ENCODE data around the gene THEMIS.

Gene THEMIS

DNA sequence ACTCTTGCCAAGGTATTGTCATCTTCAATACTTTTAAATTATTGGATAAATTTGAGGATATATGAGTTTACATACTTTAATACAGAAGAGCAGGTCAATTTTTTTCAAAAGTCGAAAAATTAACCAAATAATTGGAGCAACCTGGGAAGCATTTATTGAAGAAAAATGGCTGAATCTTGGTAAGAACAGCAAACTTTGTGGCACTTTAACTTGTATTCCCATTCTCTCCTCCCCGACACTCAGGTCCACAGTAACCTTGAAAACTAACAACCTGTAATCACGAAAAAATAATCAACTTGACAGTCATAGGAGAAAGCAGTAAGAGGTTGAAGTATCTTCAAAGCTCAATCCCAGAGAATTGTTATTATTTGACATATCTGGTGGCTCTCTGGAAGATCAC is 55.6 kb downstream of the THEMIS start:
- Histone ChIP-seq H3K36me3 (no peaks in the 10 kb centered on the region), H3K27me3 (ENCODE audit: insufficient read depth, low read depth, severe bottlenecking) (no peaks in the 10 kb centered on the region), H3K4me3 (ENCODE audit: low read depth, low read length) (no peak overlapping the region), H3K27ac (no peak overlapping the region), H3K9me3 (ENCODE audit: severe bottlenecking) (no peaks in the 10 kb centered on the region)
- TF ChIP-seq, protein P1, sequence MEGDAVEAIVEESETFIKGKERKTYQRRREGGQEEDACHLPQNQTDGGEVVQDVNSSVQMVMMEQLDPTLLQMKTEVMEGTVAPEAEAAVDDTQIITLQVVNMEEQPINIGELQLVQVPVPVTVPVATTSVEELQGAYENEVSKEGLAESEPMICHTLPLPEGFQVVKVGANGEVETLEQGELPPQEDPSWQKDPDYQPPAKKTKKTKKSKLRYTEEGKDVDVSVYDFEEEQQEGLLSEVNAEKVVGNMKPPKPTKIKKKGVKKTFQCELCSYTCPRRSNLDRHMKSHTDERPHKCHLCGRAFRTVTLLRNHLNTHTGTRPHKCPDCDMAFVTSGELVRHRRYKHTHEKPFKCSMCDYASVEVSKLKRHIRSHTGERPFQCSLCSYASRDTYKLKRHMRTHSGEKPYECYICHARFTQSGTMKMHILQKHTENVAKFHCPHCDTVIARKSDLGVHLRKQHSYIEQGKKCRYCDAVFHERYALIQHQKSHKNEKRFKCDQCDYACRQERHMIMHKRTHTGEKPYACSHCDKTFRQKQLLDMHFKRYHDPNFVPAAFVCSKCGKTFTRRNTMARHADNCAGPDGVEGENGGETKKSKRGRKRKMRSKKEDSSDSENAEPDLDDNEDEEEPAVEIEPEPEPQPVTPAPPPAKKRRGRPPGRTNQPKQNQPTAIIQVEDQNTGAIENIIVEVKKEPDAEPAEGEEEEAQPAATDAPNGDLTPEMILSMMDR (IDR thresholded peaks at IDR 0.05; ENCODE audit: low read depth, low read length) = no peak
- no peak for DNase-seq

DNA sequence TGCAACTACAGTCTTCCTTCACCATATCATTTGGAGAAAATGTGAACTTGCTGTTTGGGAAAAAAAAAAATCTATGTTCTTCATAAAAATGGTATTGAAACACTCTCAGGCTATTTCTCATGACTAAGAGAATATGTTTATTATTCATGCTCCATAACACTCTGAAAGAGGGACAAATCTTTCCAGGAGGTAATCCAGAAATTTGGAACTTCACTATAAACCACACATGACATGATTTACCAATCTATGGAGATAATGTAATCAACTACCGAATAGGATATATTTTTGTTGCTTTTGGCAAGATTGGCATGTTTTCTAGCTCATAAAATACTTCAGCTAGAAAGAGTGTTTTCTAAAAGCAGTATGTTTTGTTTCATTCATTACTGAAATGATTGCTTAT is 56.3 kb downstream of the THEMIS start:
- TF ChIP-seq, protein P1 (IDR thresholded peaks at IDR 0.05; ENCODE audit: low read depth, low read length) = no peak
- no peak overlapping the region for H3K4me3 ChIP-seq (ENCODE audit: low read depth, low read length)

DNA sequence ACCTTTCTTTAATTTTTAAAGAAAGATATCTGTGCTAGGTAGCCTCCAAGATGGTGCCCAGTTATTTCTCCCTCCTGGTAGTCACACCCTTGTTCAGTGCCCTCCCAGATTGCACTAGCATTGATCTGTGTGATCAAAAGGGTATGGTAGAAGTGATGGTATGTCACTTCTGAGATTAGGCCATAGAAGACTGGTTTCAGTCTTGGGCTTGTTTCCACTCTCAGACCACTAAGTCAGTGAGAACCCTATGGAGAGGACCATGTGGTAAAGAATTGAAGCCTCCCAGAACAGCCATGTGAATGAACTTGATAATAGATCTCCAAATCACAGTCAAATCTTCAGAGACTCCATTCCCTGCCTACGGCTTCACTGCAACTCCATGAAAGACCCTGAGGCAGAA is 57.3 kb downstream of the THEMIS start:
- no peak overlapping the region for H3K4me3 ChIP-seq (ENCODE audit: low read depth, low read length)
- H3K9me3 ChIP-seq (ENCODE audit: severe bottlenecking) = no peaks in the 10 kb centered on the region
- TF ChIP-seq, protein P1 (IDR thresholded peaks at IDR 0.05; ENCODE audit: low read depth, low read length) = no peak
- no peaks in the 10 kb centered on the region for H3K27me3 ChIP-seq (ENCODE audit: insufficient read depth, low read depth, severe bottlenecking)
- DNase-seq = no peak
- H3K36me3 ChIP-seq = no peaks in the 10 kb centered on the region
- no peak overlapping the region for H3K27ac ChIP-seq

More for the DNA sequence above, 56.3 kb downstream of the THEMIS start:
- no peak overlapping the region for H3K27ac ChIP-seq
- no peaks in the 10 kb centered on the region for H3K9me3 ChIP-seq (ENCODE audit: severe bottlenecking)
- DNase-seq = no peak
- H3K36me3 ChIP-seq = no peaks in the 10 kb centered on the region
- no peaks in the 10 kb centered on the region for H3K27me3 ChIP-seq (ENCODE audit: insufficient read depth, low read depth, severe bottlenecking)

DNA sequence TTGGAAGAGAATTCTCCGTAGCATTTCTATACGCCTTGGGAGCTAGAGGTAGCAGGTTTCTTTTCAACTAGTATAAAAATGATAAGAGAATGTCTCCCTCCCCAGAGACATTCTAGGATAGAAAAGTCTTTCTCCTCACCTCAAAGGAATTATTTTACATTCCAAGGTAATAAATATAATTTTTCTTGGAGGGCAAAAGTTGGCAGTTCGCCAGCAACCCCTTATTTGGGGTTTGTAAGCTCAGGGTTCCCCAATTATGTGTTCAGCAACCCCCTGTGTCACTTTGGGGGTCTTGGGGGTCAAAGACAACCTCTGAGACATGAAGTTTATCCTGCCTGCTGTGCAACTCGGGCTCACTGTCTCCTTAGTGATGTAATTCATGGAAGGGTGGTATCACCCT is 58.3 kb downstream of the THEMIS start:
- Histone ChIP-seq H3K9me3 (ENCODE audit: severe bottlenecking) (no peaks in the 10 kb centered on the region), H3K4me3 (ENCODE audit: low read depth, low read length) (no peak overlapping the region), H3K36me3 (no peaks in the 10 kb centered on the region), H3K27ac (no peak overlapping the region), H3K27me3 (ENCODE audit: insufficient read depth, low read depth, severe bottlenecking) (no peaks in the 10 kb centered on the region)
- TF ChIP-seq, protein P1 (IDR thresholded peaks at IDR 0.05; ENCODE audit: low read depth, low read length) = no peak
- DNase-seq = no peak

DNA sequence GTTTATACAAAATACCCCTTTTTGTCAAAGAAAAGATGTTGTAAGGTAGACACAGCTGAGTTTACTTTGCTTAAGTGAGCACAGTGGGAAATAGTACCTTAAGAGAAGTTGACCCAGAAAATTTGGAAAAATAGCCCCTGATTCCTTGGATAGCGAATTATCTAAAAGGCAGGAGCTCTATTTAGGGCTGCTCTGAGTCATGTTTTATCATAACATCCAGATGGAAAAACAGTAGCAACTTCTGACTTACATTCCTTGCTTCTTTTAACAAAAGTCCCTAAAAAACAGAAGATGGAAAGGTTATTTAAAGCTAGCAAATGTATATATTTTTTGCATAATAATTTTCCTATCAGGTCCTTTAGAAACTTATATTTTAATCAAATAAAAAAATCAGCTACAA is 59.0 kb downstream of the THEMIS start:
- Histone ChIP-seq H3K36me3 (no peaks in the 10 kb centered on the region), H3K9me3 (ENCODE audit: severe bottlenecking) (no peaks in the 10 kb centered on the region), H3K27me3 (ENCODE audit: insufficient read depth, low read depth, severe bottlenecking) (no peaks in the 10 kb centered on the region), H3K27ac (no peak overlapping the region), H3K4me3 (ENCODE audit: low read depth, low read length) (no peak overlapping the region)
- DNase-seq = no peak
- TF ChIP-seq, protein P1 (IDR thresholded peaks at IDR 0.05; ENCODE audit: low read depth, low read length) = no peak

DNA sequence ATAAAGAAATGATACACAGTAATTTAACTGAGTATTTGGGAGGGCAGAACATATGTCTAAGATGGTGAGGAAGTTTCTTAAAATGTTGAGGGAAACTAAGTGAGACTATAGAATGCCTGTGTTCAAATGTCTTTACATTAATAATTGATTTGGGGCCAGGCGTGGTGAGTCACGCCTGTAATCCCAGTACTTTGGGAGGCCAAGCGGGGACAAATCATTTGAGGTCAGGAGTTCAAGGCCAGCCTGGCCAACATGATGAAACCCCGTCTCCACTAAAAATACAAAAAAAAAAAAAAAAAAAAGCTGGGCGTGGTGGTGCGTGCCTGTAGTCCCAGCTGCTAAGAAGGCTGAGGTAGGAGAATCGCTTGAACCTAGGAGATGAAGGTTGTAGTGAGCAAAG is 66.7 kb downstream of the THEMIS start:
- Histone ChIP-seq H3K36me3 (no peaks in the 10 kb centered on the region), H3K9me3 (ENCODE audit: severe bottlenecking) (no peaks in the 10 kb centered on the region), H3K27ac (no peak overlapping the region), H3K4me3 (ENCODE audit: low read depth, low read length) (no peak overlapping the region), H3K27me3 (ENCODE audit: insufficient read depth, low read depth, severe bottlenecking) (no peaks in the 10 kb centered on the region)
- DNase-seq = no peak
- TF ChIP-seq, protein P1 (IDR thresholded peaks at IDR 0.05; ENCODE audit: low read depth, low read length) = no peak

All from WERI-Rb-1 (cell line).